Measurements from ENCODE around the gene SEPTIN8.

SEPTIN8 gene

GRCh38 chr5:132758451-132758850, 18.6 kb downstream of the SEPTIN8 start:
- no peak overlapping the region for H3K4me3 ChIP-seq (ENCODE audit: low read depth, low read length)
- in situ Hi-C loops (cut with HindIII; ENCODE audit: low sequenced_read_pairs), result no loop called here
- no peak for TF ChIP-seq CTCF (IDR thresholded peaks at IDR 0.05; ENCODE audit: low read depth, low read length, missing control alignments)
- no peak for DNase-seq (ENCODE audit: low read depth)

- DNase-seq (ENCODE audit: low read depth), result no peak
- no peak for TF ChIP-seq CTCF (IDR thresholded peaks at IDR 0.05; ENCODE audit: low read depth, low read length, missing control alignments)
- in situ Hi-C loops (cut with HindIII; ENCODE audit: low sequenced_read_pairs), result no loop called here
- no peak overlapping the region for H3K4me3 ChIP-seq (ENCODE audit: low read depth, low read length)
Observed at GRCh38 chr5:132756542-132756941, 20.5 kb downstream of the SEPTIN8 start.

GRCh38 chr5:132754947-132755346, 22.1 kb downstream of the SEPTIN8 start:
- in situ Hi-C loops (cut with HindIII; ENCODE audit: low sequenced_read_pairs), result no loop called here
- DNase-seq (ENCODE audit: low read depth), result no peak
- no peak overlapping the region for H3K4me3 ChIP-seq (ENCODE audit: low read depth, low read length)
- TF ChIP-seq CTCF (IDR thresholded peaks at IDR 0.05; ENCODE audit: low read depth, low read length, missing control alignments), result peak; percentile 42

GRCh38 chr5:132754111-132754510, 22.9 kb downstream of the SEPTIN8 start:
- in situ Hi-C loops (cut with HindIII; ENCODE audit: low sequenced_read_pairs), result no loop called here
- TF ChIP-seq CTCF (IDR thresholded peaks at IDR 0.05; ENCODE audit: low read depth, low read length, missing control alignments), result no peak
- H3K4me3 ChIP-seq (ENCODE audit: low read depth, low read length), result no peak overlapping the region
- no peak for DNase-seq (ENCODE audit: low read depth)

GRCh38 chr5:132753135-132753987, 23.7 kb downstream of the SEPTIN8 start:
- DNase-seq (ENCODE audit: low read depth), result no peak
- in situ Hi-C loops (cut with HindIII; ENCODE audit: low sequenced_read_pairs), result no loop called here
- no peak for TF ChIP-seq CTCF (IDR thresholded peaks at IDR 0.05; ENCODE audit: low read depth, low read length, missing control alignments)

GRCh38 chr5:132752581-132753125, 24.4 kb downstream of the SEPTIN8 start:
- in situ Hi-C loops (cut with HindIII; ENCODE audit: low sequenced_read_pairs), result no loop called here
- TF ChIP-seq CTCF (IDR thresholded peaks at IDR 0.05; ENCODE audit: low read depth, low read length, missing control alignments), result no peak
- DNase-seq (ENCODE audit: low read depth), result no peak
- H3K4me3 ChIP-seq (ENCODE audit: low read depth, low read length), result no peak overlapping the region

More at GRCh38 chr5:132753135-132753987, 23.7 kb downstream of the SEPTIN8 start:
- no peak overlapping the region for H3K4me3 ChIP-seq (ENCODE audit: low read depth, low read length)

Measured in astrocyte of the cerebellum (primary cell).